HG02870 (cell line): ENCODE measurements around the gene CCDC188.

Experiments
- ATAC-seq: cut with Tn5 transposase; IDR thresholded peaks from one replicate; pipeline ENCODE4 v1.9.1; 2021; ENCODE audit warnings: mild to moderate bottlenecking, moderate library complexity; ENCODE audit not compliant: unreplicated experiment

Gene CCDC188

GRCh38 chr22:20108757-20109230 lies 42.1 kb downstream of the CCDC188 start:
- no peak for ATAC-seq

- ATAC-seq: no peak
Observed at GRCh38 chr22:20107951-20108756, 42.7 kb downstream of the CCDC188 start.

- no peak for ATAC-seq
Observed at GRCh38 chr22:20107471-20107901, 43.4 kb downstream of the CCDC188 start.

GRCh38 chr22:20106849-20107237 lies 44.0 kb downstream of the CCDC188 start:
- no peak for ATAC-seq

- ATAC-seq: no peak
Observed at GRCh38 chr22:20106205-20106848, 44.5 kb downstream of the CCDC188 start.

- ATAC-seq: no peak
Observed at GRCh38 chr22:20105456-20106204, 45.2 kb downstream of the CCDC188 start.

GRCh38 chr22:20102203-20102780 lies 48.6 kb downstream of the CCDC188 start:
- no peak for ATAC-seq

GRCh38 chr22:20101638-20102037 lies 49.2 kb downstream of the CCDC188 start:
- no peak for ATAC-seq

- ATAC-seq: no peak
Observed at GRCh38 chr22:20099099-20099711, 51.6 kb downstream of the CCDC188 start.
